Measurements from ENCODE around the gene GAK.

Gene GAK

GRCh38 chr4:951186-951585, 19.1 kb upstream of the GAK start:
- no peak for TF ChIP-seq CTCF (IDR thresholded peaks at IDR 0.05; ENCODE audit: extremely low read depth, insufficient read depth, missing control alignments)
- DNase-seq (ENCODE audit: low spot score), result no peak
- in situ Hi-C loops (cut with MboI; ENCODE audit: low pct_unique_long_range_greater_than_20kb, low sequenced_read_pairs, unreplicated experiment), result no loop called here

GRCh38 chr4:950136-951020, 18.3 kb upstream of the GAK start:
- in situ Hi-C loops (cut with MboI; ENCODE audit: low pct_unique_long_range_greater_than_20kb, low sequenced_read_pairs, unreplicated experiment), result no loop called here
- TF ChIP-seq CTCF (IDR thresholded peaks at IDR 0.05; ENCODE audit: extremely low read depth, insufficient read depth, missing control alignments), result no peak
- DNase-seq (ENCODE audit: low spot score), result no peak

GRCh38 chr4:949656-950055, 17.5 kb upstream of the GAK start:
- no peak for DNase-seq (ENCODE audit: low spot score)
- in situ Hi-C loops (cut with MboI; ENCODE audit: low pct_unique_long_range_greater_than_20kb, low sequenced_read_pairs, unreplicated experiment), result no loop called here
- TF ChIP-seq CTCF (IDR thresholded peaks at IDR 0.05; ENCODE audit: extremely low read depth, insufficient read depth, missing control alignments), result no peak

GRCh38 chr4:948936-949300, 16.8 kb upstream of the GAK start:
- in situ Hi-C loops (cut with MboI; ENCODE audit: low pct_unique_long_range_greater_than_20kb, low sequenced_read_pairs, unreplicated experiment), result no loop called here
- no peak for DNase-seq (ENCODE audit: low spot score)
- no peak for TF ChIP-seq CTCF (IDR thresholded peaks at IDR 0.05; ENCODE audit: extremely low read depth, insufficient read depth, missing control alignments)

GRCh38 chr4:948101-948935, 16.2 kb upstream of the GAK start:
- DNase-seq (ENCODE audit: low spot score), result no peak
- in situ Hi-C loops (cut with MboI; ENCODE audit: low pct_unique_long_range_greater_than_20kb, low sequenced_read_pairs, unreplicated experiment), result no loop called here
- no peak for TF ChIP-seq CTCF (IDR thresholded peaks at IDR 0.05; ENCODE audit: extremely low read depth, insufficient read depth, missing control alignments)

GRCh38 chr4:947491-947971, 15.4 kb upstream of the GAK start:
- in situ Hi-C loops (cut with MboI; ENCODE audit: low pct_unique_long_range_greater_than_20kb, low sequenced_read_pairs, unreplicated experiment), result no loop called here
- no peak for DNase-seq (ENCODE audit: low spot score)
- no peak for TF ChIP-seq CTCF (IDR thresholded peaks at IDR 0.05; ENCODE audit: extremely low read depth, insufficient read depth, missing control alignments)

All from GM13977 (cell line).